Pancreas (tissue), 10 donors: Measurements from ENCODE around the gene TOR3A. TPM values are rescaled to one million over a fixed set of nuclear protein-coding genes. Genes with fewer than 3 reads are reported as not detected.
"Not testable (repeated sequence)": the region's sequence is repeated elsewhere in the genome, so short reads cannot be mapped to it uniquely, and the experiment has no call there.

Source experiments
- ATAC-seq, 4 donors: fragments of 200-7000 bp; cut with Tn5 transposase; one replicate each; pipeline versions ENCODE4 v1.8.0 to v1.9.1; 2020; ENCODE audit warnings: mild to moderate bottlenecking in 4 of 4, moderate library complexity in 4 of 4
- DNase-seq, 6 donors: peaks; one replicate each; pipeline ENCODE4 v3.0.0-alpha.2; 2020
- FAIRE-seq: peaks from 2 replicates; lab custom pipeline; 2012; peaks lifted over from hg19 to GRCh38; lab: Jason Lieb, UNC
- H3K27ac ChIP-seq, 4 donors: fragments of 200-600 bp; sonication (generic); 1 replicate in 3 of 4; 2 replicates in 1 of 4; pipeline versions ENCODE4 v1.5.0 to v1.8.0; 2020
- H3K27me3 ChIP-seq, 4 donors: fragments of 200-600 bp; one replicate each; pipeline ENCODE4 v1.8.0; 2021
- H3K36me3 ChIP-seq, 3 donors: fragments of 200-600 bp; sonication (generic) in 1 of 3; one replicate each; pipeline versions ENCODE4 v1.5.0 to v1.8.0; 2020 to 2021
- H3K4me1 ChIP-seq, 3 donors: fragments of 200-600 bp; one replicate each; pipeline ENCODE4 v1.8.0; 2021
- H3K4me3 ChIP-seq, 4 donors: fragments of 200-600 bp; sonication (generic) in 2 of 4; one replicate each; pipeline versions ENCODE4 v1.5.0 to v1.8.0; 2020 to 2021
- H3K9me3 ChIP-seq, 4 donors: fragments of 200-600 bp; one replicate each; pipeline ENCODE4 v1.8.0; 2021
- CTCF ChIP-seq, 4 donors: fragments of 200-600 bp; sonication (generic) in 3 of 4; IDR thresholded peaks; one replicate each; pipeline versions ENCODE4 v1.5.0 to v1.8.0; 2021; ENCODE audit warnings: antibody characterized with exemption in 4 of 4
- WGBS, 2 donors: extraction: QIAGEN DNeasy Blood & Tissue Kit; methylation state at CpG; one replicate each; pipeline ENCODE4 v1.1.7; 2013; 5-methylcytosine and 5-hydroxymethylcytosine counted together
- intact Hi-C, 3 donors: fragments of 100-400 bp; cut with DNase I; formaldehyde crosslinking; loops; one replicate each; pipeline versions ENCODE4 v1.11.1 to v1.14.2; 2022
- polyA plus RNA-seq, 2 donors: library from polyadenylated mRNA; stranded (reverse); fragments of 200-250 nt; gene quantifications; one replicate each; pipeline ENCODE4 v1.2.3, GENCODE V29; 2013
- total RNA-seq, 6 donors: library from RNA; stranded (reverse); fragmentation: NEBNext Ultra II Directional in 4 of 6; extraction: Animal tissue kit (Norgen Biotek cat#: 25700) in 4 of 6; gene quantifications; one replicate each; pipeline versions ENCODE4 v1.2.1 to v1.2.4, GENCODE V29; 2021 to 2023
- donor health status: healthy with polysubstance abuse.
- donor health status: DM: no; HTN: no; CAD: no; lungs with moderate emphysema.
- donor health status: DM: no; HTN: no; CAD: no.
- donor health status: control.
- donor health status: control.
- donor health status: Bipolar disorder and iron deficiency.
- donor health status: DM: yes; HTN: yes; CAD: no.
- donor health status: DM: no; HTN: no; CAD: no.
- donor health status: DM: no; HTN: no; CAD: no.
- donor health status: DM: yes; HTN: yes; CAD: no.

TOR3A gene
- total and polyA plus RNA-seq, 8 donors, result 8.3 to 20.0 (median 13.1) TPM

GRCh38 chr1:179137617-179138255, 55.9 kb downstream of the TOR3A start:
- DNase-seq (no peak), ATAC-seq (peak in 3 of 4 donors; percentile 58 to 73 (median 64)), FAIRE-seq (no peak)
- Histone ChIP-seq H3K27me3 (no peaks in the 10 kb centered on the region), H3K4me1 (peaks cover 0 to 10% (median 9%) of the 10 kb centered on the region in 3 donors), H3K9me3 (no peaks in the 10 kb centered on the region), H3K4me3 (no peak overlapping the region), H3K27ac (no peak overlapping the region), H3K36me3 (no peaks in the 10 kb centered on the region)
- no peak for TF ChIP-seq CTCF (IDR thresholded peaks at IDR 0.05)
- intact Hi-C loops, result no loop called here
- 61 to 70% methylated on average over 5 of the region's 5 CpGs for WGBS, 2 donors

- ATAC-seq, H3K4me3 ChIP-seq, H3K27me3 ChIP-seq, intact Hi-C loops, H3K27ac ChIP-seq, H3K9me3 ChIP-seq, FAIRE-seq, H3K36me3 ChIP-seq: not testable (repeated sequence)
- peak in 1 of 6 donors; percentile 45 for DNase-seq
- WGBS, 2 donors, result 97% methylated on average over 21 of the region's 21 CpGs
- H3K4me1 ChIP-seq, result peaks cover 0 to 10% (median 9%) of the 10 kb centered on the region in 3 donors
Measured at GRCh38 chr1:179138755-179139154, 56.9 kb downstream of the TOR3A start.

- FAIRE-seq, result no peak
- peak in 2 of 4 donors; percentile 41 to 62 for ATAC-seq
- 88 to 95% methylated on average over 4 of the region's 4 CpGs for WGBS, 2 donors
- Histone ChIP-seq H3K27me3 (no peaks in the 10 kb centered on the region), H3K36me3 (no peaks in the 10 kb centered on the region), H3K9me3 (no peaks in the 10 kb centered on the region), H3K4me1 (peaks cover 0 to 13% (median 10%) of the 10 kb centered on the region in 3 donors), H3K27ac (peak overlapping the region in 2 of 4 donors; percentile 6 to 56), H3K4me3 (peak overlapping the region in 1 of 4 donors; percentile 16)
- no peak for TF ChIP-seq CTCF (IDR thresholded peaks at IDR 0.05)
- intact Hi-C loops, result no loop called here
- DNase-seq, result no peak
Measured at GRCh38 chr1:179141592-179142251, 59.9 kb downstream of the TOR3A start.

GRCh38 chr1:179142889-179143299, 61.0 kb downstream of the TOR3A start:
- WGBS, 2 donors, result 88 to 93% methylated on average over 2 of the region's 2 CpGs
- peak in 3 of 4 donors; percentile 53 to 87 (median 84) for ATAC-seq
- TF ChIP-seq CTCF (IDR thresholded peaks at IDR 0.05), result no peak
- FAIRE-seq, result peak; percentile 60
- intact Hi-C loops, result no loop called here
- Histone ChIP-seq H3K27me3 (no peaks in the 10 kb centered on the region), H3K36me3 (no peaks in the 10 kb centered on the region), H3K27ac (peak overlapping the region in 3 of 4 donors; percentile 12 to 48 (median 17)), H3K4me3 (peak overlapping the region in 1 of 4 donors; percentile 16), H3K4me1 (peaks cover 0 to 6% (median 4%) of the 10 kb centered on the region in 3 donors), H3K9me3 (no peaks in the 10 kb centered on the region)
- no peak for DNase-seq

GRCh38 chr1:179143322-179143721, 61.5 kb downstream of the TOR3A start:
- FAIRE-seq, result peak; percentile 53
- intact Hi-C loops, result no loop called here
- Histone ChIP-seq H3K4me1 (peaks cover 0 to 4% (median 3%) of the 10 kb centered on the region in 3 donors), H3K27me3 (no peaks in the 10 kb centered on the region), H3K27ac (peak overlapping the region in 2 of 4 donors; percentile 17 to 48), H3K36me3 (no peaks in the 10 kb centered on the region), H3K9me3 (no peaks in the 10 kb centered on the region), H3K4me3 (no peak overlapping the region)
- WGBS, 2 donors, result 86 to 87% methylated on average over 3 of the region's 3 CpGs
- ATAC-seq, result peak in 2 of 4 donors; percentile 46 to 47
- DNase-seq, result no peak
- no peak for TF ChIP-seq CTCF (IDR thresholded peaks at IDR 0.05)
